Iris pigment epithelial cell (primary cell): ENCODE measurements around the gene MYL7.
"Not testable (repeated sequence)": the region's sequence is repeated elsewhere in the genome, so short reads cannot be mapped to it uniquely, and the experiment has no call there.

Experiments
- DNase-seq: peaks from one replicate; pipeline ENCODE4 v3.0.0-alpha.2; 2011; ENCODE audit warnings: low read depth

MYL7 gene

GRCh38 chr7:44171901-44172300 is 30.8 kb upstream of the MYL7 start:
- DNase-seq = not testable (repeated sequence)

GRCh38 chr7:44167920-44168319 is 26.8 kb upstream of the MYL7 start:
- DNase-seq = no peak

- DNase-seq = peak; percentile 79
Observed at GRCh38 chr7:44163591-44163990, 22.5 kb upstream of the MYL7 start.

- DNase-seq = no peak
Observed at GRCh38 chr7:44162785-44163395, 21.8 kb upstream of the MYL7 start.

- DNase-seq = no peak
Observed at GRCh38 chr7:44162179-44162578, 21.0 kb upstream of the MYL7 start.

- no peak for DNase-seq
Observed at GRCh38 chr7:44161371-44161770, 20.2 kb upstream of the MYL7 start.

- no peak for DNase-seq
Observed at GRCh38 chr7:44159824-44160630, 18.9 kb upstream of the MYL7 start.

- DNase-seq = no peak
Observed at GRCh38 chr7:44158873-44159631, 17.9 kb upstream of the MYL7 start.

GRCh38 chr7:44158096-44158872 is 17.2 kb upstream of the MYL7 start:
- DNase-seq = no peak

- DNase-seq = no peak
Observed at GRCh38 chr7:44157116-44158080, 16.3 kb upstream of the MYL7 start.

- no peak for DNase-seq
Observed at GRCh38 chr7:44156453-44157010, 15.4 kb upstream of the MYL7 start.

GRCh38 chr7:44155191-44156185 is 14.4 kb upstream of the MYL7 start:
- DNase-seq = no peak

GRCh38 chr7:44154703-44155102 is 13.6 kb upstream of the MYL7 start:
- no peak for DNase-seq

- DNase-seq = no peak
Observed at GRCh38 chr7:44153948-44154335, 12.8 kb upstream of the MYL7 start.

- DNase-seq = no peak
Observed at GRCh38 chr7:44152971-44153947, 12.1 kb upstream of the MYL7 start.

GRCh38 chr7:44151956-44152355 is 10.8 kb upstream of the MYL7 start:
- DNase-seq = no peak

- no peak for DNase-seq
Observed at GRCh38 chr7:44150966-44151941, 10.1 kb upstream of the MYL7 start.
